LNCaP clone FGC (cell line): ENCODE data around the gene DNAJB6.

ENCODE experiments used
- DNase-seq: peaks from one replicate; pipeline ENCODE4 v3.0.0-alpha.2; 2011; ENCODE audit warnings: low read depth
- H3K4me3 ChIP-seq: 2 replicates; pipeline ENCODE4 v1.5.1; 2011; ENCODE audit warnings: mild to moderate bottlenecking, low read depth, low read length, control low read depth
- TF ChIP-seq, protein P1 (sequence below): IDR thresholded peaks from 2 replicates; pipeline ENCODE4 v1.5.1; 2012; ENCODE audit warnings: mild to moderate bottlenecking; ENCODE audit not compliant: control insufficient read depth, insufficient read depth; ENCODE audit errors: extremely low read depth

DNAJB6 gene

DNA sequence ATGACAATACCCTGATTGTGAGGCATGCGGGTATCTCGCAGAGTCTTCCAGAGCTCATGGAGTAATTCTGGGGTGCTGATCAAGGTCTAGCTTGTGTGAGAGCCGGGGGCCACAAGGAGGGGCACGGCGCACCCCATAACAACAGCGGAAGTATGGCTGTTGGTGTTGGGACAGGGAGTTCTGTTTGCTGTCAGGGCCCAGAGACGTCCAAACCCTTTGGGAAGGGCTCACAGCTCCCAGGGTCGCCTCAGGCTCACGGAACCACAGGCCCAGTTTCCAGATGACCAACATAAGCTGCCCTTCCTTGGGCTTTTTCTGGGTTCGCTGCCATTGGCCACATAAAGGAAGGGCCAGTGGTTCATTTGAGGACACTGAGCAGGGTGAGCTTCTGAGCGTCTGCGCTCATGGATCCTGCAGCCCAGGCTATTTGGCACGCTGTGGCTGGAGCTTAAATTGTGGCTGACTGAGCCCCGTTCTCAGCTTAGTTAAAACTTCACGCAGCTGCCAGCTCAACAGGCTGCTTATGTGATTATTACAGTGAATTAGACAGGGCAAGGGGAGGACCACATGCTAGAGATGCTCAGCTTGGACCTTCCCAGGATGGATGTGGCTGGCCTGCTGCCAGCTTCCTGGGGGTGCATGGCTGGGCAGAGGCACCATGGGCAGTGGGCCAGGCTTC, 92.3 kb downstream of the DNAJB6 start:
- TF ChIP-seq, protein P1, sequence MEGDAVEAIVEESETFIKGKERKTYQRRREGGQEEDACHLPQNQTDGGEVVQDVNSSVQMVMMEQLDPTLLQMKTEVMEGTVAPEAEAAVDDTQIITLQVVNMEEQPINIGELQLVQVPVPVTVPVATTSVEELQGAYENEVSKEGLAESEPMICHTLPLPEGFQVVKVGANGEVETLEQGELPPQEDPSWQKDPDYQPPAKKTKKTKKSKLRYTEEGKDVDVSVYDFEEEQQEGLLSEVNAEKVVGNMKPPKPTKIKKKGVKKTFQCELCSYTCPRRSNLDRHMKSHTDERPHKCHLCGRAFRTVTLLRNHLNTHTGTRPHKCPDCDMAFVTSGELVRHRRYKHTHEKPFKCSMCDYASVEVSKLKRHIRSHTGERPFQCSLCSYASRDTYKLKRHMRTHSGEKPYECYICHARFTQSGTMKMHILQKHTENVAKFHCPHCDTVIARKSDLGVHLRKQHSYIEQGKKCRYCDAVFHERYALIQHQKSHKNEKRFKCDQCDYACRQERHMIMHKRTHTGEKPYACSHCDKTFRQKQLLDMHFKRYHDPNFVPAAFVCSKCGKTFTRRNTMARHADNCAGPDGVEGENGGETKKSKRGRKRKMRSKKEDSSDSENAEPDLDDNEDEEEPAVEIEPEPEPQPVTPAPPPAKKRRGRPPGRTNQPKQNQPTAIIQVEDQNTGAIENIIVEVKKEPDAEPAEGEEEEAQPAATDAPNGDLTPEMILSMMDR = no peak
- H3K4me3 ChIP-seq = no peak overlapping the region
- no peak for DNase-seq

DNA sequence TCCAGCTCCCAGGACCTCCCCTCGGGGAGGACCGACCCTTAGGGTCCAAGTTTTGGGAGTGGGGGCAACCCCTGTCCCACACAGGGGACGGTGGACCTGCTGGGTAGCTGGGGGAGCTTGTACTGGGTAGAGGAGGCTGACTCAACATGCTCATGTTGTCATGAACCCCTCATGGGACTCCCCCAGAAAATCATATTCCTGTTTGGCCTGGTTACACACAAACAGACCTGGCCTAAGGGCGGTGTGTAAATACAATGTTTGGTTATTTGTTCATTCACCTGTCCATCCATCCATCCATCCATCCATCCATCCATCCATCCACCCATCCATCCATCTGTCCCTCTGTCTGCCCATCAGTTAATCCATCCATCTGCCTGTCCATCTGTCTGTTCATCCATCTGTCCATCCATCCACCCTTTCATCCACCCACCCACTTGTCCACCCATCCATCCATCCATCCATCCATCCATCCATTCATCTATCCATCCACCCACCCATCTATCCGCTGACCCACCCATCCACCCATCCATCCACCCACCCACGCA, 92.9 kb downstream of the DNAJB6 start:
- no peak overlapping the region for H3K4me3 ChIP-seq
- TF ChIP-seq, protein P1 = no peak
- DNase-seq = no peak

DNA sequence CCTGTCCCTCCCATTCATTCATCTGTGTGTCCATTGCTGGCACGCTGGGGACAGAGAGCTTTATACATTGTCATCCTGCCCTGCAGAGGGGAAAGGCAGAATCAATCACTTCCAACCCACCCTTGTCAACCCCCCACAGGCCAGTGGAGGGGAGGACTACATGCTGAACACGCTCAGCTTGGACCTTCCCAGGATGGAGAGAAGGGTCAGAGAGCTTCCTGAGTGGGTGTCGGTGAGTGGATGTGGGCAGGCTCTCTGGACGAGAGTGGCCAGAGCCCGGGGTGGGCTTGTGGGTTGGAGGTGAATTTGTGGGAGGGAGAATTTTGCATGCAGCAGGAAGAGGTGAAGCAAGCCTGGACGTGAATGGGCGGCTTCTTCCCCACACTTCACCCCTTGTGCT, 93.9 kb downstream of the DNAJB6 start:
- no peak overlapping the region for H3K4me3 ChIP-seq
- TF ChIP-seq, protein P1 = no peak
- no peak for DNase-seq

DNA sequence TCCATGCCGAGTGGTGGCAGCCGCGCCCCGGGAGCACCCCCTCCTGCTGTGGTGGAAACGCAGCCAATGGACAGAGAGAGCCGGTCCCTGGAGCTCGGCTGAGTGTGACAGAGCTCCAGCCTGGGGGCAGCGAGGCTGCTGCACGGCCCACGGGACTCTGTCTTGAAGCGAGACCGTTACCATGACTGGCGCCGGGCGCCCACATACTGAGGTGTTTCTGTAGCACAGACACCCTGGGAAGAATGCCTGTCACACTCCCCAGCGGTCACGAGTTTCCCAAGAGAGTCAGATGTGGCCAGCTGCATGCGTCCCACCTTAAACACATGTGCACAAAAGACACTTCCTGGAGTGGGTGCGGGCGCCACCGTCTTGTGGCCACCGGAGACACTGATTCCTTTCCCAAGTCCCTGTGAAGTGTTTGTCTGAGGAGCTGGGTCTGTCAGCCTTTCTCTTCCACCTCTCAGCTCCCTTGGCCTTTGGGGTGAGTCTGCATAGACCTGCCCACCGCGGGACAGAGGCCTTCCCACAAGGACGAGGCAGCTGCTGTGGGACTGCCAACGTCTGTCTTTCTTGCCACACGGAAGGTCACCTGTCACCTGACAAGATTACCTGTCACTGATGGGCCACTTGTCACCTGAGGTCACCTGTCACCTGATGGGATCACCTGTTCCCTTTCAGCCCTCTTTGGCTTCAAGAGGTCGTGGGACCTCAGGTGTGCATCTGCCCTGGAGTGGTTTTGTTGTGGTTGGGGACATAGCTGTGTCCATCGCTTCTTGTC, 94.6 kb downstream of the DNAJB6 start:
- H3K4me3 ChIP-seq = no peak overlapping the region
- TF ChIP-seq, protein P1 = no peak
- DNase-seq = no peak

DNA sequence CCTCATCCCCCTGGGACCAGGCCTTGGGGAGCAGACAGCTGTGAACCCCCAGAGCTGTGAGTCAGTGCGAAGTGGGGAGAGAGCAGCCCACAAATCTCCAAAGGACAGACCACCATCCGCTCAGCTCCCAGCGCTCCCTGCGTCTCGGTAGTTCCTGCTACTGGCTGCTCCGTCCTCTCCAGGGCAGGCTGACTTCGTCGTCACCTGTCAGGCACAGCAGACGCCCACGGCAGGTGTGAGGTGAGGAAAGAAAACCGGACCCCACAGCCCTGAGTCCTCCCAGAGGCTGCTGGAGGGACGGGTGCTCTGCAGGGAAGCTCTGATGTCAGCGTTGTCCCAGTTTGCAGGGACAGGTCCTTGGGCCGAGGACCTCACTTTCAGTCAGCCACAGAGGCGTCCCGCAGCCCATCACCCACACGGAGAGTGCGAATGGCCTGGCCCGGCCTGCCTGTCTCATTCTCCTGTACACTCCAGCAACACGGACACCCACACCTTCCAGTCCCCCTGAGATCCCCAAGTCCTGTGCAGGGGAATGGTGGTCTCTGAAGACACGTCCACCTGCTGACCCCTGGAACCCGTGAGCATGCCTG, 95.2 kb downstream of the DNAJB6 start:
- DNase-seq = no peak
- TF ChIP-seq, protein P1 = no peak
- H3K4me3 ChIP-seq = no peak overlapping the region

DNA sequence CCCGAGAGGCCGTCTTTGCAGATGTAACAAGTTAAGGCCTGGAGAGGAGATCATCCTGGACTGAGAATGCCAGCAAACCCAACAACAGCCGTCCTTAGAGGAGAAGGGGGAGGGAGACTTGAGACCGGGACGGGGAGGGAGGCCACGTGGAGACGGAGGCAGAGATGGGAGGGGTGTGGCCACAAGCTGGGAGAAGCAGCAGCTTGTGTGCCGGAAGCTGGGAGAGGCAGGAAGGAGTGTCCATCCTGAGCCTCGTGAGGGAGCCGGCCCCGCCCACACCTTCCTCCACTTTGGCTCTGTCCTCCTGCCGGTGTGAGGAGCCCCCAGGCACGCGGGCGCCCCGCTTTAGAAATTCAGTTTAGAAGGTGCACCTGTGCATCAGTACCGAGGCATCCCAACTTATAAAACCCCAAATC, 95.7 kb downstream of the DNAJB6 start:
- TF ChIP-seq, protein P1 = no peak
- peak; percentile 68 for DNase-seq
- peak overlapping the region; percentile 48 for H3K4me3 ChIP-seq
